ENCODE measurements around the gene RPP25L.

DNA sequence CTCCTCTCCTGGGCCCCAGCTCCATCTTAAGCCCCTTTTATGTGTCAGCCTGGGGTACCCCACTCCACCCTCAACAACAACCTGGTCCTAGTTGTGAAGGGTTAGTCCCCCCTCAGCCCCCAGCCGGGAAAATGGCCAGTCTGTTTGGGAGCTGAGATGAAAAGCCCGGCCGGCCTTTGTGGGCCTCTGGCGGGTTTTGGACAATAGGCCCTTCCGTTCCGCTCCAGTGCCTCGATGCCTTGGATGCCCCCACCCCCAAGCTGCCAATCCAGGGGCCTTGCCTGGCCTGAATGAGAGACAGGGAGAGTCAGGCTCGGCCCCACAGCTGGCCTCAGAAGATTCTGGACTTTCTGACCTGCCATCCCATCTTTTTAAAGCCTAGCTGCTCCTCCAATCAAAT, 31.5 kb downstream of the RPP25L start:
- TF ChIP-seq POLR2A (IDR thresholded peaks at IDR 0.05), result no peak
- TF ChIP-seq CTCF (IDR thresholded peaks at IDR 0.05), result no peak
